Left lobe of liver (tissue), 2 donors: ENCODE results near the gene NAP1L5. TPM values are rescaled to one million over a fixed set of nuclear protein-coding genes. Genes with fewer than 3 reads are reported as not detected.
A peak's percentile ranks its signal among the peaks of the same experiment; 100 is the strongest.

Source experiments
- ATAC-seq: fragments of 200-7000 bp; cut with Tn5 transposase; one replicate; pipeline ENCODE4 v1.9.1; 2020; ENCODE audit warnings: mild to moderate bottlenecking, moderate library complexity
- DNase-seq: peaks from one replicate; pipeline ENCODE4 v3.0.0-alpha.2; 2020; ENCODE audit warnings: low spot score
- total RNA-seq: library from RNA; stranded (reverse); gene quantifications from one replicate; pipeline ENCODE4 v1.2.1, GENCODE V29; 2021
- donor health status: DM: no; HTN: no; CAD: no; lungs with moderate emphysema.
- donor health status: DM: no; HTN: yes; CAD: no.

The NAP1L5 gene
- total RNA-seq, 1 donor from 2014 or later: 1.2 TPM

- DNase-seq: no peak
- ATAC-seq: no peak
These were observed 35.9 kb downstream of the NAP1L5 start for GRCh38 chr4:88661739-88662138.

- ATAC-seq: peak; percentile 81
- DNase-seq: no peak
These were observed 37.0 kb downstream of the NAP1L5 start for GRCh38 chr4:88660446-88661294.

- DNase-seq: no peak
- no peak for ATAC-seq
These were observed 37.8 kb downstream of the NAP1L5 start for GRCh38 chr4:88659890-88660208.

- ATAC-seq (peak; percentile 95), DNase-seq (peak; percentile 49)
These were observed 38.4 kb downstream of the NAP1L5 start for GRCh38 chr4:88659055-88659889.

- ATAC-seq: no peak
These were observed 42.4 kb downstream of the NAP1L5 start for GRCh38 chr4:88655226-88655625.

GRCh38 chr4:88653371-88653946 is 44.2 kb downstream of the NAP1L5 start:
- DNase-seq: no peak
- ATAC-seq: no peak

More at GRCh38 chr4:88655226-88655625, 42.4 kb downstream of the NAP1L5 start:
- no peak for DNase-seq

- ATAC-seq (no peak), DNase-seq (no peak)
These were observed 47.9 kb downstream of the NAP1L5 start for GRCh38 chr4:88649716-88650115.

- no peak for DNase-seq
These were observed 50.9 kb downstream of the NAP1L5 start for GRCh38 chr4:88646528-88647280.

GRCh38 chr4:88645994-88646393 is 51.6 kb downstream of the NAP1L5 start:
- ATAC-seq: no peak
- no peak for DNase-seq

More at GRCh38 chr4:88646528-88647280, 50.9 kb downstream of the NAP1L5 start:
- ATAC-seq: no peak

Other genes starting within 250 kb of the NAP1L5 start
- gene HERC5, start 240.7 kb downstream of the NAP1L5 start, total RNA-seq: 1.4 TPM
- gene PYURF, start 174.1 kb downstream of the NAP1L5 start, total RNA-seq: 40.9 TPM
- 12.3 TPM for gene HERC3, start 105.3 kb downstream of the NAP1L5 start, total RNA-seq